ENCODE data around the gene GGCX.

GRCh38 chr2:85525029-85525428, 36.3 kb downstream of the GGCX start:
- no peak for TF ChIP-seq CTCF (IDR thresholded peaks at IDR 0.05; ENCODE audit: low read length)
- TF ChIP-seq EZH2 (optimal IDR thresholded peaks at IDR 0.05; ENCODE audit: low read depth, low read length): no peak
